Measurements from ENCODE around the gene TEX2. TPM values are rescaled to one million over a fixed set of nuclear protein-coding genes. Genes with fewer than 3 reads are reported as not detected.
"Not testable (repeated sequence)": the region's sequence is repeated elsewhere in the genome, so short reads cannot be mapped to it uniquely, and the experiment has no call there.

The TEX2 gene
- total RNA-seq, 1 experiment from 2014 or later, result 10.8 TPM

GRCh38 chr17:64186171-64187092, 76.6 kb downstream of the TEX2 start (continued):
- TF ChIP-seq, protein P1, sequence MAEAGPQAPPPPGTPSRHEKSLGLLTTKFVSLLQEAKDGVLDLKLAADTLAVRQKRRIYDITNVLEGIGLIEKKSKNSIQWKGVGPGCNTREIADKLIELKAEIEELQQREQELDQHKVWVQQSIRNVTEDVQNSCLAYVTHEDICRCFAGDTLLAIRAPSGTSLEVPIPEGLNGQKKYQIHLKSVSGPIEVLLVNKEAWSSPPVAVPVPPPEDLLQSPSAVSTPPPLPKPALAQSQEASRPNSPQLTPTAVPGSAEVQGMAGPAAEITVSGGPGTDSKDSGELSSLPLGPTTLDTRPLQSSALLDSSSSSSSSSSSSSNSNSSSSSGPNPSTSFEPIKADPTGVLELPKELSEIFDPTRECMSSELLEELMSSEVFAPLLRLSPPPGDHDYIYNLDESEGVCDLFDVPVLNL (CRISPR knock-in tag; IDR thresholded peaks at IDR 0.05; ENCODE audit: borderline replicate concordance, low read depth), result no peak

GRCh38 chr17:64185557-64185956, 77.5 kb downstream of the TEX2 start:
- H3K4me1 Mint-ChIP-seq; DNase-seq (ENCODE audit: low spot score); CTCF ChIA-PET; H3K9me3 Mint-ChIP-seq; POLR2A ChIA-PET; H3K27ac Mint-ChIP-seq; H3K27me3 Mint-ChIP-seq (ENCODE audit: low read depth); H3K36me3 Mint-ChIP-seq; H3K4me3 Mint-ChIP-seq; ATAC-seq: not testable (repeated sequence)

DNA sequence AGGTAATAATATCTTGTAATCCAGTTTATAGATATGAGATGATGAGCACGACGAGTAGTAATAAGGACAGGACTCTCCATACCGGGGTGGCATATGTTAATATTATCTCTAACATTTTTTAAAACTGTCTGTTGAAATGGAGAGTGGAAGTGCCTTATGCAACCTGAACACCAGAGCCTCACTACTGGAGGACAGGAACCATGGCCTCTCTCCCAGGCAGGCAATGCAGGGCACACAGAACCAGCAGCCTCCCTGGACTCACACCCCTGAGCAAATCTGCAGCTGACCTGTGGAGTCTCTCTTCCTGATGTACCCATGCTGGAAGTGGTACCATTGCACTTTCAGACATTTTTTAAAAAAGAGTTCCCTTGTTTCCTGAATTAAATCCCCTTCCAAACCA, 78.0 kb downstream of the TEX2 start:
- CTCF ChIA-PET, result no interaction called here
- no peaks in the 10 kb centered on the region for H3K36me3 Mint-ChIP-seq
- H3K27me3 Mint-ChIP-seq (ENCODE audit: low read depth), result no peaks in the 10 kb centered on the region
- DNase-seq (ENCODE audit: low spot score), result no peak
- H3K4me1 Mint-ChIP-seq, result no peaks in the 10 kb centered on the region
- no peak overlapping the region for H3K4me3 Mint-ChIP-seq
- TF ChIP-seq ZNF532 (CRISPR knock-in tag; IDR thresholded peaks at IDR 0.05; ENCODE audit: borderline replicate concordance) (no peak), RORB (CRISPR knock-in tag; IDR thresholded peaks at IDR 0.05) (no peak)
- TF ChIP-seq, protein P2, sequence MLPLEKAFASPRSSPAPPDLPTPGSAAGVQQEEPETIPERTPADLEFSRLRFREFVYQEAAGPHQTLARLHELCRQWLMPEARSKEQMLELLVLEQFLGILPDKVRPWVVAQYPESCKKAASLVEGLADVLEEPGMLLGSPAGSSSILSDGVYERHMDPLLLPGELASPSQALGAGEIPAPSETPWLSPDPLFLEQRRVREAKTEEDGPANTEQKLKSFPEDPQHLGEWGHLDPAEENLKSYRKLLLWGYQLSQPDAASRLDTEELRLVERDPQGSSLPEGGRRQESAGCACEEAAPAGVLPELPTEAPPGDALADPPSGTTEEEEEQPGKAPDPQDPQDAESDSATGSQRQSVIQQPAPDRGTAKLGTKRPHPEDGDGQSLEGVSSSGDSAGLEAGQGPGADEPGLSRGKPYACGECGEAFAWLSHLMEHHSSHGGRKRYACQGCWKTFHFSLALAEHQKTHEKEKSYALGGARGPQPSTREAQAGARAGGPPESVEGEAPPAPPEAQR (CRISPR knock-in tag; IDR thresholded peaks at IDR 0.05), result no peak
- no peaks in the 10 kb centered on the region for H3K9me3 Mint-ChIP-seq
- H3K27ac Mint-ChIP-seq, result no peak overlapping the region
- POLR2A ChIA-PET, result no interaction called here
- no peak for ATAC-seq

DNA sequence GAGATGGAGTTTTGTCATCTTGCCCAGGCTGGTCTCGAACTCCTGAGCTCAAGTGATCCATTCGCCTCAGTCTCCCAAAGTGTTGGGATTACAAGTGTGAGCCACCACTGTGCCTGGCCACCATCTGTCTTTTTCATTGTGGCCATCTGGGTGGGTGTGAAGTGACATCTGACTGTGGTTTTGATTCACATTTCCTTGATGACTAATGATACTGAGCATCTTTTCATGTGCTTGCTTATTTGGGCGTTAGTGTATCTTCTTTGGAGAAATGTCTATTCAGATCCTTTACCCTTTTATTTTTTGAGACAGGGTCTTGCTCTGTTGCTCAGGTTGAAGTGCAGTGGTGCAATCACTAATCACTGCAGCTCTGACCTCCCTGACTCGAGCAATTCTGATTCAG, 79.2 kb downstream of the TEX2 start:
- H3K4me1 Mint-ChIP-seq, result no peaks in the 10 kb centered on the region
- H3K4me3 Mint-ChIP-seq, result no peak overlapping the region
- no peak for ATAC-seq
- H3K27me3 Mint-ChIP-seq (ENCODE audit: low read depth), result no peaks in the 10 kb centered on the region
- H3K36me3 Mint-ChIP-seq, result peaks cover 12% of the 10 kb centered on the region
- CTCF ChIA-PET, result no interaction called here
- H3K27ac Mint-ChIP-seq, result no peak overlapping the region
- H3K9me3 Mint-ChIP-seq, result peaks cover 11% of the 10 kb centered on the region
- DNase-seq (ENCODE audit: low spot score), result no peak
- POLR2A ChIA-PET, result no interaction called here
- TF ChIP-seq NFE2L1 (CRISPR knock-in tag; IDR thresholded peaks at IDR 0.05), result no peak
- TF ChIP-seq, protein P3, sequence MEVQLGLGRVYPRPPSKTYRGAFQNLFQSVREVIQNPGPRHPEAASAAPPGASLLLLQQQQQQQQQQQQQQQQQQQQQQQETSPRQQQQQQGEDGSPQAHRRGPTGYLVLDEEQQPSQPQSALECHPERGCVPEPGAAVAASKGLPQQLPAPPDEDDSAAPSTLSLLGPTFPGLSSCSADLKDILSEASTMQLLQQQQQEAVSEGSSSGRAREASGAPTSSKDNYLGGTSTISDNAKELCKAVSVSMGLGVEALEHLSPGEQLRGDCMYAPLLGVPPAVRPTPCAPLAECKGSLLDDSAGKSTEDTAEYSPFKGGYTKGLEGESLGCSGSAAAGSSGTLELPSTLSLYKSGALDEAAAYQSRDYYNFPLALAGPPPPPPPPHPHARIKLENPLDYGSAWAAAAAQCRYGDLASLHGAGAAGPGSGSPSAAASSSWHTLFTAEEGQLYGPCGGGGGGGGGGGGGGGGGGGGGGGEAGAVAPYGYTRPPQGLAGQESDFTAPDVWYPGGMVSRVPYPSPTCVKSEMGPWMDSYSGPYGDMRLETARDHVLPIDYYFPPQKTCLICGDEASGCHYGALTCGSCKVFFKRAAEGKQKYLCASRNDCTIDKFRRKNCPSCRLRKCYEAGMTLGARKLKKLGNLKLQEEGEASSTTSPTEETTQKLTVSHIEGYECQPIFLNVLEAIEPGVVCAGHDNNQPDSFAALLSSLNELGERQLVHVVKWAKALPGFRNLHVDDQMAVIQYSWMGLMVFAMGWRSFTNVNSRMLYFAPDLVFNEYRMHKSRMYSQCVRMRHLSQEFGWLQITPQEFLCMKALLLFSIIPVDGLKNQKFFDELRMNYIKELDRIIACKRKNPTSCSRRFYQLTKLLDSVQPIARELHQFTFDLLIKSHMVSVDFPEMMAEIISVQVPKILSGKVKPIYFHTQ (CRISPR knock-in tag; IDR thresholded peaks at IDR 0.05), result no peak
- no peak for TF ChIP-seq ARID4B (CRISPR knock-in tag; IDR thresholded peaks at IDR 0.05; ENCODE audit: borderline replicate concordance)
- no peak for TF ChIP-seq ZNF671 (CRISPR knock-in tag; IDR thresholded peaks at IDR 0.05)
- TF ChIP-seq AFF4 (CRISPR knock-in tag; IDR thresholded peaks at IDR 0.05; ENCODE audit: borderline replicate concordance), result no peak

All from WTC11 (cell line).